Fibroblast of peridontal ligament (primary cell): ENCODE data around the gene ARHGAP27.
"Not testable (repeated sequence)": the region's sequence is repeated elsewhere in the genome, so short reads cannot be mapped to it uniquely, and the experiment has no call there.

ENCODE experiments used
- DNase-seq: peaks from one replicate; pipeline ENCODE4 v3.0.0-alpha.2; 2010; ENCODE audit errors: extremely low read depth

Gene ARHGAP27

DNA sequence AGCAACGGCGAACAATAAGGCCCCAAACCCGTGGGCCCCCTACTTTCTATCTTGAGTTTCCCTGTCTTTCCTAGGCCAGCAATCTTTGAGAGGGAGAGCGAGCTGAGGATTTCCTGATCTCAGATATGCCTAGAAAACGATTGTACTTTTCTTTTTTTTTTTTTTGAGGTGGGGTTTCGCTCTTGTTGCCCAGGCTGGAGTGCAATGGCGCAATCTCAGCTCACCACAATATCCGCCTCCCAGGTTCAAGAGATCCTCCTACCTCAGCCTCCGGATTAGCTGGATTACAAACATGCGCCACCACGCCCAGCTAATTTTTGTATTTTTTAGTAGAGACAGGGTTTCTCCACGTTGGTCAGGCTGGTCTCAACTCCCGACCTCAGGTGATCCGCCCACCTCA, 15.0 kb upstream of the ARHGAP27 start:
- not testable (repeated sequence) for DNase-seq

DNA sequence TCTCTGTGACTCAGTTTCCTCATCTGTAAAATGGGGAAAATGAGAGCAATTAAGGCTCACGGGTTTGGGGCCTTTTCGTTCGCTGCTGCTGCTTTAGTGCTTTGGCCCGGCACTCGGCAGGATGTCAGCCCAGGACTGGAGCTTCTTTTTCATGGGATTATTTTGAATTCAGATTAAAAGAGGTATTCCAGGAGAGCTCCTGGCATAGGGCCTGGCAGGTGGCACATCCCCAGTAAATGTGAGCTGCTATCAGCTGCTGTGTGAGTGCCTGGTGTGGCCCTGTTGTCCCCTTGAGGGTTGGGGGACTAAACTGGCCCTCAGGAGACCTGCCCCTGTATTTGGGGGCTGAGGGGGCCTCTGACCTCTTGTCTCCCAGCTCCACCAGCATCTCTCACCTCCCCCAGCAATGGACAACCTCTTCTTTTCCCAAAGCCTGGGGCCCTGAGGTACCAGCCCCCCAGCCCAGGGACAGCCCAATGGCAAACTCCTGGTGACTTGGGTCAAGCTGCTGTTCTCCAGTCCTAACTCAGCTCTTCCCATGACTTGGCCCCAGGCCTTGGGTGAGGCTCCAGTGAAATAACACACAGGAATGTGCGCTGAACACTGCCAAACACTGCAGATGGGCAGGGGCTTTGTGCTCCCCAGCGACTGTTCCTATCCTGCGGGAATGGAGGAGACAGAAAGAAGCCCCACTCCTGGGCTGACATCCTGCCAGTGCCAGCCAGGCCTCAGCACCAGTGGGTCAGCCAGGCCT, 14.4 kb upstream of the ARHGAP27 start:
- not testable (repeated sequence) for DNase-seq

DNA sequence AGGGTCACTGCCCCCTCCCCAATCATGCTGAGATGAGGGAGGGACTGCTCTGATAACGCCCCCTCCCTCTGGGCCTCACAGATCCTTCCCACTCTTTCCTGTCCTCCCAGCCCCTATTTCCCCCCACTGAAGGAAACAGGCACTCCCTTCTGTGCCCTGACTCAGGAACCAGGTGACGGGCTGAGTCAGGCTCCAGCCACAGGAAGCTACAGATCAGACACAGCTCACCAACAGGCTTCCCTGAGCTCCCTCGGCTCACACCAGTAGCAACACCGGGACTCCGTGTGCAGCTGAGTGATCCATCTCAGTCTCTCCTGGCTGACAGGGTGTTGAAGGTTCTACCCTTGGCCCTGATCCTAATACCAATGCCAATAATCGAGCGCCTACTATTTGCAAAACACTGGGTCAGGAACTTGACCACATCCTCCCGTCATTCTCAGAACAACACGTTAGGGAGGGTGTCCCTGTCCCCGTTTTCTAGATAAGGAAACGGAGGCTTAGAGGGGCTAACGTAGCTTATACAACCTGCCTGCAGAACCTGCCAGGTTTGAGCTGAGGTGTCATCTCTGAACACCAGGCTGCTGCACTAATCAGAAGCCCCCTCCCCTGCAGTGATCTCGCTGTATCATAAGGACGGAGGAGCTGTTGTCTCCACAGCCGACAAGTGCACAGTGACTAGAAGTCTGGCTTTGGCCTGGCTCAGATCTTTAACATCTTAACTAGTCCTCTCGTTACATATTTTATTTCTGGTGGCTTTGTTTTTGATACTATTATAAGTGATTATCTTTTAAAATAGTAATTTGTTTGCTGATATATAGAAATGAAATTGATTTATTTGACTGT, 13.5 kb upstream of the ARHGAP27 start:
- DNase-seq: not testable (repeated sequence)

DNA sequence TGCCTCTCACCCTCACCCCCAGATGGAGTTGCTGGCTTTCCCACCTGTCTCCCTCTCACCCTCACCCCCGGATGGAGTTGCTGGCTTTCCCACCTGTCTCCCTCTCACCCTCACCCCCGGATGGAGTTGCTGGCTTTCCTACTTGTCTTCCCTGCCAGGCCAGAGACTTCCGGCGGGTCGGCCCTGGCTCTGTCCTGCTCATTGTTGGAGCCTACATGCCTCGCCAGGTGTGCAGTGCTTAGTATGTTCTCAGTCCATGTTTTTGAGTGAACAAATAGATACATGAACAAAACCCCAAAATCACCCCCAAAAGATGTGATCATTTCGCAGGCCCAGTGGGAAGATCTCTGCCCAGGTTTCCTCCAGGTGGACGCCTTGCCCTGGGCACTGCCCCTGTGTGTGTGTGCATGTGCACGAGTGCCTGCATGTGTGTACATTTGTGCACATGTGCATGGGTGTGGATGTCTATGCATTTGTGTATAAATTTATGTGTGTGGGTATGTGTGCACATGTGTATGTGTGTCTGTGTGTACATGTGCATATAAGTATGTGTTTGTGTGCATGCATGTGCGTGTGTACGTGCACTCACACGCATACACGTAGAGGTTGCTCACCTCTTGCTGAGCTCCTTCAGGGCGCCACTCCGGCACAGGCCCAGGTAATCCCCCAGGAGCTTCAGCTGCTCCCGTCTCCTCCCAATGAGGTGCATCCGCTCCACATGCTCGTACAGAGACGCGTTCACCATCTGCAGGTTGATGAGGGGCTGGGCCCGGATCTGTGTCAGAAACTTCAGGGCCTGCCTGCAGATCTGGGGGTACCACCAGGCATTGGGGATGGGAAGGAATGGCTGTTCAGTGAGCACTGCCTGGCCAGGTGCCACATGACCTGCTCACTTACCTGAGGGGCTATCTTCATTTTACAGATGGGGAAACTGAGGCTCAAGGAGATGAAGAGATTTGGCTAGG, 12.5 kb upstream of the ARHGAP27 start:
- not testable (repeated sequence) for DNase-seq

DNA sequence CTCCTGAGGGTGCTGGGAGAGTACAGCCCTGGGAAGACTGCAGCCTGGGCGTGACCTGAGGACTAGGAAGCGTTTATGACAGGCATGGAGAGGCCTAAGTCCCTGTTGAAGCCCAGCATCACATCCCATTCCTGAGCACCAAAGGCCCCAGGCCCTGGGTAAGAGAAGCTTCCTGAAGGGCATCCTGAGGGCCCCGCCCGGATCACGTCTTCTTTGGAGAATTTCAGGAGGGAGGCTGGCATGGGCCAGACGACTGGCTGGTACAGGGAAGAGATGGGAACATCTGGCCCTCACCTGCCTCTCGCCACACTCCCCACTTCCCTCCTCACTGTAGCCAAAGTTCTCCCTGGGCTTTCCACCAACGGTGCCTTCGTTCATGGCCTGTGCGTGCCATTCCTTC, 11.6 kb upstream of the ARHGAP27 start:
- DNase-seq: not testable (repeated sequence)

DNA sequence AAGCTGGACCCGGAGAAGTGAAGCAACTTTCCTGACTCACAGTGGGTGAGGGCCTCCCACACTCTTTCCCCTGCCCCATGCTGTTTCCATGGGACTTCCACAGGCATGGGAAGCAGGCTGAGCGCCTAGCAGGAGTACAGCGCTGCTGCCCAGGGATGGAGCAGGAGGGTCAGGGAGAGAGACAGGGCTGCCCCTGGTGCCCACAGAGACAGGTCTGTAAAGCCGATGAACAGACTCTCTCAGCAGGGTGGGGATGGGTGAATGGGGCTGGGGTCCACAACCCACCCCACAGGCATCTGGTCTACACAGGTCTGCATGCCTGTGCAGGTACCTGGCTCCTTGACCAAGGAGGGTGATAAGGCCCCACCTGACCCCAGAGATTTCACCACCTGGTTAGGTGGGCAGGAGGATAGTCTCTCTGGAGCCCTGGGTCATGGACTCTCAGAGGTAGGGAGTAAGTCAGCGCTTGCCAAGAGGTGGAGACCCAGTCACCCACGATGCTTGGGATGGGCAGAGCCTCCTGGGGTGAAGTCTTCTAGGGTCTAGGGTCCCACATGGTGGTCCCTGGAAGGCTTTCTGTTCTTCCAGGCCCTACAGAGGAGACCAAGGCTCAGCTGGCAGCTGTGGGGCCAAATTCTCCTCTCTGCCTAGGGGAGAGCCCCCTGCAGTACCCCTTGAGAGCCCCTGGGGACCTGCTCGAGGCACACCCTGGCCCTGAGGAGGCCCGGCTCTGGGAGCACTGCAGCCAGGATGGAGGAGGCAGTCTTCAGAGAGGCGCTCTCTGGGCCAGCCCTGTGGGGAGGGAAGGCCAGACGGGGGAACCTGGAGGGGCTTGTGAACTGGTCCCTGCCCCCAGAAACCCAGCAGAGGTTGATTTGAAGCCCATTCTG, 10.9 kb upstream of the ARHGAP27 start:
- DNase-seq: not testable (repeated sequence)

DNA sequence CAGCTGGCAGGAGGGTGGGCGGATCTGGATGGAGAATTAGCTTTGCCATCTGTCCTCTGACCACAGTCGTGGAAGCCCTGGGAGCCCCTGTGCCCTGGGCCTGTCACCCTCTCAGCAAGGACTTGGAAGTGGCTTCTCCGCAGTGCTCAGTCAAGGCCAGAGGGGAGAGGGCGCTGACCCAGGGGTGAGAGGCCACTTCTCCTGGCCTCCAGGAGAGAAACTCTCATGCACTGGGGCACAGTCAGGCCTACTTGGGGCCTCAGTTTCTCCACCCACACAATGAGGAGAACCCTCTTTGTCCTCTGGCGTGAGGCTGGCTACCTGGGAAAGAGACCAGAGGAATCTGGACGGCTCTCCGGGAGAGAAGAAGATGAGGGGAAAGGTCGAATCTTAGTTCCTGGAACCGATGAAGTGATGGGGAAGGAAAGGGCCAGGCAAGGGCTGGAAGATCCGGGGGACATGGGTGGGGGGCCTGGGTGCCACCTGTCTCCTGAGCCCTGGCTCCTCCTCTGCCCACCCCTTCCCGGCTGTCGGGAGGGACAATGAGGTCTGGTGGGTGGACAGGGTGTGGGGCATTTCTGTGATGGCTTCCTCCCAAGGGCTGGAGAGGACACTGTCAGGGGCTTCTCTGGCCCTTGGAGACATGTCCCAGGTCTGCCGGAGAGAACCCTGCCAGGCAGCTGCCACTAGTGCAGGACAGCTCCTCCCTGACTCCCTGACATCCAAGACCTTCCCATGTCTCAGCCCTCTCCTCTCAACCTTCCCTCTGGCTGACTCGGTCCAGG, 9.0 kb upstream of the ARHGAP27 start:
- no peak for DNase-seq

DNA sequence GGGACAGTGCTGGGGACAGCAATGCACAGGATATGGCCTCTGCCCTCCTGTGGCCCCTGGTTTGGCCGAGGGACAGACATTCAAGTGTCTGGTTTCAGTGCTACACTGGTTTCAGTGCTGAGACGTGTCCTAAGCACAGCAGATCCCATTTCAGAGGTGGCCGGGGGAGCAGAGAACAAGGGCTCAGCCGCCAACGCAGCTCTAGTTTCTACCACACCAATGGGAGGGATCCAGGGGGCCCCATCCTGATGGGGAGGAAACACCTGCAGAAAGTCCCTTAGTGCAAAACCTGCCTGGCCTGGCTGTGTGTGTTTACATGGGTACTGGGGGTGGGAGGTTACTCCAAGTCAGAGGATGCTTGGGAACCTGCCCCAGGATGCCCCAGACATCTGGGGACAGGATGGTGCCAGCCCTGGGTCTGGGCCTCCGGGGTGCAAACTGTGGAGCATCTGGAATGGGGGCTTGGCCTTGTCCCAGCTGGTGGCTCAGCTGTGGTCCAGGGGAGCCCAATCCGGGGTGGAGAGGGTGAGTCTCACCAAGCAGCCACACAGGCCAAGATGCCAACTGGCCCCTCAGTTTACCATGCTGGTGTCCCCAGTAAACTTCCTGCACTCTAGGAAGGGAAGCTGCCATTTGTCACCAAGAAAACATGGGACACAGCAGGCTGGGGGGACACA, 8.3 kb upstream of the ARHGAP27 start:
- not testable (repeated sequence) for DNase-seq

DNA sequence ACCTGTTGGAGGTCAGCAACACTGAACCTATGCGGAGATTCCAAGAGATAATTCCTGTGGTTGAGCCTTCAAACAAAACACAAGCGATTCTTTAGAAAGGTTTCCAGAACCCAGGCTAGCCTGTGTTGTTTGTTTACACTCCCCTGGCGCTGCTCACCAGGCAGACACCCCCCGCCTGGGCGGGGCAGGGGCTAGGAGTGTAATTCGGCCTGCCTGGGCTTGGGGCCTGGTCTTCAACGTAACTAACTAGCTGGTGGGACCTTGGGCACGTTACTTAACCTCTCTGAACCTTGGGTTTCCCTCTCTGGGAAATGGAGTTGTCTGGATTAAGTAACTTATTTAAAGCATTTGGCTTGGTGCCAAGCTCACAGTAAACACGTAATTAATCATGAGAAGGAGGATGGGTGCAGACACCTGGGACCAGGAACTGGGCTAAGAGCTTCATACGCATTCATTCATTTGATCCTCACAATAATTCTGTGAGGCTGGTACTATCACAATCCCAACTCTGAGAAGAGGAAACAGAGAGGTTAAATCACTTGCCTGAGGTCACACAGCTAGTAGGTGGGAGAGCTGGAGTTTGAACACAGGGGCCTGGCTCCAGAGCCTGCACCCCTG, 7.6 kb upstream of the ARHGAP27 start:
- DNase-seq: no peak

DNA sequence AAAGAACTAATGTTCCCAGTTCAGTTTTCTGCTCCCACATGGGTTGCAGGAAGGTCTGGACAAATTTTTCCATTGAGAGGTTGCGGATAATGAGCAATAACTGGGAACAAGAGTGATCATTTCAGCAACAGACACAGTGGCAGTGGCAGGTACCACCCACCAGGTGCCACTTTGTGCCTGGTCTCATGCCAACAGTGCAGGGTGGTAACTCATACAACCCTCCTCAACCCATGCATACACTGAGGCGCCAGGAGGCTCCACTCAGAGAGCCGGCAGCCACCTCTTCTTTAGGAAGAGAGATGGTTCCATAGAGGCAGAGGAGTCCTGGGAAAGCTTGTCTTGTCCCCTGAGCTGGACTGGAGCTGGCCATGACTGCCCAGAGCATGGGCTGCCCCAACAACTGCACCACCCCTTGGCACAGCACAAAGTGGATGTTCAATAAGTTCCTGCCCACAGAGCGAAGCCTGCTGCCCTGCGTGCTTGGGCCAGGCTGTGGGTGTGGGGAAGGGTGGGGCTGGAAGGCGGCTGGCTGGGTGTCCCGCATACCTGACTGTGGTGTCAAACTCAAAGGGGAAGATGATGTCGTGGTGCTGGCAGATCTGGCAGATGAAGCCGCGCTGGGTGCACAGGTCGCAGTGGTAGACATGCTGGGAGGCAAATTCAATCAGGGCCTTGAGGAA, 6.4 kb upstream of the ARHGAP27 start:
- no peak for DNase-seq

DNA sequence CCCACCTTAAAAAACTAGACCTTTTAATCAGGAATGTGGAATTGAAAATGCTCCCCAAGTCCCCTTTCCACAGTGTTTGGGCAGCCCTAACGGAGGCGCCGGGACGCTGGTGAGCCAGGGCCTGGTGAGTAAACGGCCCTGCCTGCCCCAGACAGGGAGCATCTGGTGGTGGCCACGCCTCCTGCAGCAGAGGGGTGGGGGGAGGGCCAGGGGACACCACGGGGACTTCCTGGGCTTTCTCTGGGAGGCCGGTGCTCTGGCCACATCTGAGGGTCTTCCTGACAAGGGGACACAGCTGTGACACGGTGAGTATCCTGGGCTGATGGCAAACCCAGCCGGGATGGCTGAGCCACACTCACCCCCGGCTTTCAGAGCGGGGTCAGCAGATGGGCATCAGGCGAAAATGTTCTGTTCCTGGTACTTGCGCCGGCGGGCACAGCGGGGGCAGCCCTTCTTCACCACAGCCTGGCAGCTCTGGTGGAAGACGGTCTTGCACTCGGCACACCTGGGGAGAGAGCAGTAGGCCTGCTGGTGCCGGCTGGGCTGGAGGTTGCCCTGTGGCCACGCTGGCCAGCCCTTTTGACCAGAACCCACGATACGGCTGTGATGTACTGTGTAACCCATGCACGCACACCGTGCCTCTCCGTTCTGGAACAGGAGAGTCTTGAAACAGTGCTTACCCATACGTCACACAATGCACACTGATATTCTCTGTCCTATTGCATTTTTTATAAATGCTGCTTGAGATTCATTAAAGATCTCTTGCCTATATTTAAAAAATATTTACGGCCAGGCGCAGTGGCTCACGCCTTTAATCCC, 5.0 kb upstream of the ARHGAP27 start:
- DNase-seq: no peak

DNA sequence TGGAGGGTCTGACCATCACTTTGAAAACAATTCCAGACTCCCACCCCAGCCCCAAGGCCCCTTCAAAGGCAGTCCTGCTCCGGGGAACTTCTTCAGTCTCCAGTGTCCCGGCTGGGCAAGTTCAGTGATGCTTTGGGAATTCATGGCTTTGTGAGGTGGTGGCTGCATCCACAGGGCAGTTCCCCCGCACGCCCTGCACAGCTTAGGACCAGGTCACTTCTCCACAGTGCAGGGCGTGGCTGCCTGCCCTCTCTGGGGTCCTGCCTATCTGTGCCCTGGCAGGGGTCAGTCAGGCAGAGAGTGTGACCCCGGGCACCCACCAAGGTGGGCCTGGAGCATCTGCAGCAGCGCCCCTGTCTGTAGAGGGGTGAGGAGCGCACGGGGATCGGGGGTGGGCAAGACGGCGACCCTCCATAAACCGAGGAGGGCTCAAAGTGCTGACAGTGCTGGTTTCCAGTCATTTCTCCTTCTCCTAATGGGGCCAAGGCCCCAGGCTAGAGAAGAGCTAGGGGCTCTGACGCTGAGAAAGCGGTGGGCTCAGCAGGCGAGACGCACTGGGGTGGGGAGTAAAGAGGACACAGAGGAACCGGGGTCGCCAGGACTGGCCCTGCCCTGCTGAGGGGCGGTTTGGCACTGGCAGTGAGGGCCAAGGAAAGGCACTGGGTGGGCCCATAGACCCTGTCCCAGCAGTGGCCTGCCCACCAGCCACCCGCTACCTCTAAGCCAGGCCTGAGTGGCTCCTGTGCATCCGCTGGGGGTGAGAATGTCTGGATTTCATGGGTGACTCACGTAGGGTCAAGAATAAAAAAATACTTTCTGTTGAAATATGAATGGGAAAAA, 4.2 kb upstream of the ARHGAP27 start:
- no peak for DNase-seq

DNA sequence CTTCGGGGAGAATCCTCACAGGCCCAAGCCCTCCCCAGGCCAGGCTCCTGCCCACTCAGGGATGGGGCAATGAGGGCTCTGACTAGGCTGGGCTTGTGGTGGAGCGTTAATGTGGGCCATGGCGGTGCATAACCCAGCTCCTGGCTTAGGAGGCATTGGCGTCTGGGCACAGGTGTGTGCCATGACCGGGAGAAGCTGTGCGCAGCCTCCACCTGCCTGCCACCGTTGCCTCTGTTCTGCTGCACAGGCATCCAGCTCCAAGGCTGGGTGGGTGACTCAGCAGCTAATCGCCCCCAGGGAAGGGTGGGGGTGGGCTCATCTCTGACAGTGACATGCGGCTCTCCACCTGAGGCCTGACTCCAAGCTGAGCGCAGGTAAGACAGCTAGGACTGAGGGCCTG, 3.5 kb upstream of the ARHGAP27 start:
- no peak for DNase-seq

DNA sequence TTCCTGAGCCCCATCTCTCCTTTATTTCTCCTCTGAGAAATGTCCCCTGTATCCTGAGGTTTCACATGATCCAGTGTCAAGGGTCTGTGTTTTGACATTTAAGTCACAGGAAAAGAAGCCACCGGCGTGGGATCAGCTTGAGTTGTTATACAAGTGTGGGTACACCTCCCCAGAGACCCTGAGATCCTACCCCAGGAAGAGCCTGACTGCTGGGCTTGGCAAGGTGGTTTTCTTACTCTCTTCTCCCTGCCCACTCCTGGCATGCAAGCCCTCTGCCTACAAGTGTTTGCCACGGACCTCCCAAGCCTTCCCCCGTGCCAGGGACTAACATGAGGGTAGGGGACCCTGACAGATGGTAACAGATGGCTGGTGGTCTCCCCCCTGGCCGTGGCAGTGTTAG, 2.8 kb upstream of the ARHGAP27 start:
- DNase-seq: no peak

DNA sequence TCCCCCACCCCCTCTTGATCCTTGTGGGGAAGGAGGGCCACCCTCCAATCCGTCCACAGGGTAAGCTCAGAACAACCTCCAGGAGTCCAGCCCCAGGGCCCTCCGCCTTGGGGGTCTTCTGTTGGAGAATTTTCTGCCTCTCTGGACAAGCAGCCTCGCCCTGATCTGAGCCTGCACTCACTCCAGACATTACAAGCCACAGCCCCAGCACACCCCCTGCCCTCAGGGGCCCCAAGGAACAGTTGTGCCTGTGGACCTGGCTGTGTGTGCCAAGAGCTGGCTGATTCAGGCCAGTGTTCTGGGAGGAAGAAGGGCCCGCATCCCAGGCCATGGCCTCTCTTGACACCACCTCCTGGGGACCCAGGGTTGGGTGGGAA, 477 bp upstream of the ARHGAP27 start:
- DNase-seq: no peak

DNA sequence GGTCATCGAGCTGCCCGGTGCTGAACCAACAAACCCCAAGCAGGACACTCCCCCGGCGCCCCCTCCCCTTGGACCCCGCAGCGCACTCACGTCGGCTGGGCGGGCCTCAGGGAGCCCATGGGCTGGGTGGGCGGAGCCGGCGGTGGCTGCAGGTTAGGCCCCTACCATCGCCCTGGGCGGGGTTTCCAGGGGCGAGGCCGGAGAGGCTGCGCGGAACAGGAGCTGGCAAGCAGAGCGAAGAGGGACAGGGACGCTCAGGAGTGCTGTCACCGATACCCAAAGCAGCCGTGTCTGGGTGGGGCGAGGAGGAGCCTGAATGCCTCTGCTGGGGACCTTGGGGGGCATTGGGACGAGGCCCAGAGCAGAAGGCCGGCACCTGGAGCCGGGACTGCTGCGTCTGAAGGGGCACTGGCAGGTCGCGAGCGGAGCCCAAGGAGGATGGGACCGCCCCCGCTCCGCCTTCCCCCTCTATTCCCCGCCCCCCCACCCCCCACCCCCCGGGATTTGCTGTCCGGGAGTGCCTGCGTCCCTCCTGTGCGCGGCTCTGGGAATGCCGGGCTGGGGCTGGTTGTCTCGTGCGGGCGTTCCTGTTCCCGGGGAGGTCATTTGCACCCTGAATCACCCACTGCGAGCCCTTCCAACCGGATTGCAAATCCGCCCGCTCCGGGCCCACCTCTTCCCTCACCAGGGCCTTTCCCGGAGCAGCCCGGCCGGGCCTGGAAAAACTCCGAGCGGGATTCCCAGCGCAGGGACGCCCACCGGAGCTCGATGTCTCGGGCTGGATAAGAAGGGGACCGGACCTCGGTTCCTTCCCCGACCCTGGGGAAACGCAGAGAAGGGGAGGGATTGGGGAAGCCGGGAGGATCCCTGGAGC, 902 bp downstream of the ARHGAP27 start:
- peak; percentile 8 for DNase-seq
